Fibroblast of pulmonary artery (primary cell): ENCODE data around the gene PDCD6IP.

Source experiments
- DNase-seq: peaks from one replicate; pipeline ENCODE4 v3.0.0-alpha.2; 2010; ENCODE audit warnings: low read depth
- H3K4me3 ChIP-seq: replicated peaks from 2 replicates; pipeline ENCODE4 v1.5.1; 2011; ENCODE audit warnings: low read depth, mild to moderate bottlenecking, control low read depth, low read length, moderate library complexity
- TF ChIP-seq, protein P1 (sequence below): IDR thresholded peaks from 2 replicates; pipeline ENCODE4 v1.5.1; 2011; ENCODE audit warnings: mild to moderate bottlenecking, control low read depth, low read length, inconsistent platforms; ENCODE audit errors: missing control alignments

PDCD6IP gene

DNA sequence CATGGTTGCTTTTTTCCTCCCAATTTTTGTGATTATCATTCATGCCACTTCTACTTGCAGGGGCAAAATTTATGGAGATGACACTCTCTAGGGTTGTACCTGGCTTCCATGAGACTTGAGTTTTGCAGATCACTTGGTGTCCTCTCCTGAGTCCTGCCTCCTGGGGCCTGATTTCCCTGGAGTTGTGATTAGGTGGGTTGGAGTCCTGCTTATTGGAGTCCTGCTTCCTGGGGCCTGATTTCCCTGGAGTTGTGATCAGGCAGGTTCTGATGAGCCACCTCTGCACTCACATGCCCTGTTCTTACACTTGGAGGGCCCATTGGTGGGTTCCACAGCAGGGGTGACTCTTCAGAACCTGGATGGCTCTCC lies 102.0 kb downstream of the PDCD6IP start:
- TF ChIP-seq, protein P1, sequence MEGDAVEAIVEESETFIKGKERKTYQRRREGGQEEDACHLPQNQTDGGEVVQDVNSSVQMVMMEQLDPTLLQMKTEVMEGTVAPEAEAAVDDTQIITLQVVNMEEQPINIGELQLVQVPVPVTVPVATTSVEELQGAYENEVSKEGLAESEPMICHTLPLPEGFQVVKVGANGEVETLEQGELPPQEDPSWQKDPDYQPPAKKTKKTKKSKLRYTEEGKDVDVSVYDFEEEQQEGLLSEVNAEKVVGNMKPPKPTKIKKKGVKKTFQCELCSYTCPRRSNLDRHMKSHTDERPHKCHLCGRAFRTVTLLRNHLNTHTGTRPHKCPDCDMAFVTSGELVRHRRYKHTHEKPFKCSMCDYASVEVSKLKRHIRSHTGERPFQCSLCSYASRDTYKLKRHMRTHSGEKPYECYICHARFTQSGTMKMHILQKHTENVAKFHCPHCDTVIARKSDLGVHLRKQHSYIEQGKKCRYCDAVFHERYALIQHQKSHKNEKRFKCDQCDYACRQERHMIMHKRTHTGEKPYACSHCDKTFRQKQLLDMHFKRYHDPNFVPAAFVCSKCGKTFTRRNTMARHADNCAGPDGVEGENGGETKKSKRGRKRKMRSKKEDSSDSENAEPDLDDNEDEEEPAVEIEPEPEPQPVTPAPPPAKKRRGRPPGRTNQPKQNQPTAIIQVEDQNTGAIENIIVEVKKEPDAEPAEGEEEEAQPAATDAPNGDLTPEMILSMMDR: no peak
- H3K4me3 ChIP-seq: no peak overlapping the region
- no peak for DNase-seq

DNA sequence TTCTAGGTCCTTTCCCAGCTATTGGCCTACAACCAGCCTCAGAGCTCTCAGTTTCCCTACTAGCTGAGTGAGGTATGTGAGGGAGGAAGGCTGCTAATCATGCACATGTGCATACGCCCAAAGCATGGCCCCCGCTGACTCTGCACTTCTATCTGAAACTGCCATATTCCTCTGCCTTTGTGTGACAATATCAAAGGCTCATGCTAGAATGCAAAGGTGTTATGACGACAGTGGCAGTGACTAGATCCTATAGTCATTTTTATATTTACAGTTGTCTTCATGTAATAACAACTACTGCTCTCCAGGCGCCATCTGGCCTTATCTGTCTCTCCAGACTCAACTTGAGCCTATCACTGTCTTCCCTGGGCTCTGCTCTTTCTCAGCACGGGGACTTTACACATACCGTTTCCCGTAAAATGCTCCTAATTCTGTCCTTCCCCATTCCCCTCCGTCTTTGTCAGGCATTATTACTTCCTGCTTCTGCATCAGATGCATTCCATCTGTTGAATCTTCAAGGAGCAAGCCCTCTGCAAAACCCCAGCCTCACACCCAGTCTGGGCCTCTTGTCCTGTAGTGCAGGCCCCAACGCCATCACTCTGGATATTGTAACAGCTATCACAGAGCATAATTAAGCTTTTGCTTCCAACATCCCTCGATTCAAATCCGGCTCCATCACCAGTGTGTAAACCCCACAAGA lies 102.5 kb downstream of the PDCD6IP start:
- no peak overlapping the region for H3K4me3 ChIP-seq
- DNase-seq: peak; percentile 44
- TF ChIP-seq, protein P1: no peak

DNA sequence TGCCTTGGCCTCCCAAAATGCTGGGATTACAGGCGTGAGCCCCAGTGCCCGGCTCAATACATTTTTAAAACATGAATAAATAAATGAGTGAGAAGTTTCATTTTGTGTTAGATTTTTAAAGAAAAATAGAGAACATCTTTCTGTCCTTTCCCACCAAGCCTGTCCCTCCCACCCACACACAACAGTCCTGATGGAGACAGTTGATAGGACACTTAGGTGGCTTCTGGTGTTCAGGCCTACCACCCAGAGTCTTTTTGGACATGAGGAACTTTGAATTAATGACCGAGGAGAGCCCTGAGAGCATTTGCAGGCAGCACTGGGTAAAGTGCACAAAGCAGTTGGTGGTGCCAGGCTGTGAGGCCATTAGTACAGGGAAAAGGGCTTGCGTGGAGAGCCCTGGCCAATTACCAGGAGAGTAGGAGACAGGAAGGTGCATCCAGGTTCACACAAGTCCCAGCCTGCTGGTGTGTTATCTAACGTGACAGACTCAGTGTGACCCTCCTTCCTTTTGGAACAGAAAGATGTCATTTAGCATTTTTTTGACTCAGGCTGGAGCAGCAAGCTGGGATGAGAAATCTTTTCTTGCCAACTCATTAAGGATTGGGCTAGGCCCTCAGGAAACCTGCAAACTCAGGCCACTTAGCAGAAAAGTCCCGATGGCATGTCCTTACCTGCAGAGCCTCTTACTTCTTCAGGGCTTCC lies 103.6 kb downstream of the PDCD6IP start:
- TF ChIP-seq, protein P1: no peak
- no peak for DNase-seq
- H3K4me3 ChIP-seq: no peak overlapping the region

DNA sequence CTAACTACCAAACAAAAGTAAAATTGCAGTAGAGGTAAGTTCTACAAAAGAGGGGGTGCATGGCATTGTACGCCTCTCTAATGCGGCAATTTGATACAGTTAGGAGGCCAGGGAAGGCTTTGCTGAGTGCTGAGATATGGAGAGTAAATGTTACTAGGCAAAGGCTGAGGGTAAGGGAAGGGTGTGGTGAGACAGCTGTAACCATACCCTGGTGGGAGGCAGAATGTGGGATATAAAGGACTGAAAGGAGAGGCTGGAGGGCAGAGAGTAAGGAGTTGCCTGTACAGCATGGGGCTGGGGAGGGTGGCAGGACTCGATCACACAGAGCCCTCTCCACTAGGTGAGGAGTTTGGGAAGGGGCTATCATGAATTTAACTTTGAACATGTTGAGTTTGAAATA lies 106.3 kb downstream of the PDCD6IP start:
- H3K4me3 ChIP-seq: no peak overlapping the region
- no peak for DNase-seq
- TF ChIP-seq, protein P1: no peak

DNA sequence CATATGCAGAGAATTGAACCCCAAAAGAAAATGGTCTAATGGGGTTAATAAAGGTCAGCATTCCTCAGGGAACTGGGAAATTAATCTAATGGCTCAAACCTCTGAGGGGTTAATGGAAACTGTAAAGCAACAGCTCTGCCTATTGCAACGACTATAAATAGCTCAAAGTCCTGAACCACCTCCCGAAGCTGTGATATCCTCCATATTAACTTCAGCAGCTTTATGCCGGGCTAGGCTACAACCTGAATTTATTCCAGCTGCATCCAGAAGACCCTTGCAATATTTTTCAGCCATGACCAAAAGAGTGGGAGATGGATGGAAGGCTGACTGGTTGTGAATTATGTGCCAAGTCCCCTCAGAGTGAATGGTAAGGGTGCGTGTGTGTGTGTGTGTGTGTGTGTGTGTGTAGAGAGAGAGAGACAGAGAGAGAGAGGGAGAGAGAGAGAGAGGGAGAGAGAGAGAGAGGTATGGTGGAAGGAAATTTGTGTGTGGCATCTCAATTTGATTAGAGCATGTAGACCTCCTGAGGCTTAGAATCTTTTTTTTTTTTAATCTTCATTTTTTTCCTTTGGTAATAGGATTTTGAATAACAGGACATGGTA lies 109.9 kb downstream of the PDCD6IP start:
- DNase-seq: no peak
- TF ChIP-seq, protein P1: no peak
- H3K4me3 ChIP-seq: no peak overlapping the region

DNA sequence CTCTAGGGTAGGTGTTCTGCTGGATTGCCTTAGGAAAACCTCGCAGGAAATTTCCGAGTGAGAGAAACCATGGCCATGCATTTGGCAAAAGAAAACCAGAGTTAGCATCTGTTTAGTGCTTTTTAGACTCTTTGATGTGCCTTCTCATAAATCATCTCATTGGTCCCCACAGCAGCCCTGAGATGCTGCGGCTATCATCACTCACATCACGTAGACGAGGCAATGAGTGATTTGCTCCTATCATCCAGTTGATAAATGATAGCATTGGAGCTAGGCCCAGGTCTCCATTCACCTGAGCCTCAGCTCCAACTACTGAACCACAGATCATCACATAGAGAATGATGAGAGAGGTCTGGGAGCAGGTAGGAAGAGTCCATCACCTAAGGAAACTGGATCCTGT lies 111.1 kb downstream of the PDCD6IP start:
- DNase-seq: no peak

More for the DNA sequence above, 111.1 kb downstream of the PDCD6IP start:
- TF ChIP-seq, protein P1: no peak
- H3K4me3 ChIP-seq: no peak overlapping the region
